ENCODE measurements around the gene SNRPB2.

The SNRPB2 gene

DNA sequence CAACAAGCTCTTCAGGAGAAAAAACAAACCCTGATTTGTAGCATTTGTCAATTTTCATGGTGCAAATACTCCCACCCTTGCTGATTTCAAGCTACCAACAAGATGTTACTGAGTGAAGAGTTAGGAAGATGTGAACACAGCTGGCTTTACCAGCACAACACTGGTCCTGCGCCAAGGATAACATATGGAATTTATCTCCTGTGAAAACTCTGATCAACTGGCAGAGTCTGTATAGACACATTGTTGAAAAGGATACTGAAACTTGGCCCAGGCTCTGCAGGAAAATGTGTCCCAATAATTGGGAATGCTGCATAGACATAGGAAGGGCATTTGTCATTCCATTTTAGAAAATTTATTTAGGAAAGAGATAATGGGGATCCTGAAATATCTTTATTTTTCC lies 47.3 kb downstream of the SNRPB2 start:
- no peak overlapping the region for H3K4me3 ChIP-seq (ENCODE audit: low read length)
- DNase-seq (ENCODE audit: low read depth, low spot score): no peak

DNA sequence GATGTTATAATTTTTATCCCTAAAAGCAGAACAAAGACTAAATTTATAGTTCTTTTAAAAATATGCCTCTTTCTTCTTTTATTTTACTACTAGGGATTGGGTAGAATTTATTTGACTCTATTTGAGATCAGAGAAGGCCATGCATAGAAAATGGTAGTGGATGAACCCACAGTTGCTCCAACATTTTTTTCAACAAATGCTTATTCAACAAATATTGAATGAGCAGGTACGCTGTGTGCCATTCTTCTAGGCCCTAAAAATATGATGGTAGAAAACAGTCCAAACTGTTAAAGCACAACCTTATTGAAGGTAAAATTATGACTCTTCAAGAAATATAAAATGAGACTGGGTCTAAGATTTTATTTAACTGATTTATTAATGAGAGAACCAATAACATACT lies 48.3 kb downstream of the SNRPB2 start:
- no peak overlapping the region for H3K4me3 ChIP-seq (ENCODE audit: low read length)
- DNase-seq (ENCODE audit: low read depth, low spot score): no peak

DNA sequence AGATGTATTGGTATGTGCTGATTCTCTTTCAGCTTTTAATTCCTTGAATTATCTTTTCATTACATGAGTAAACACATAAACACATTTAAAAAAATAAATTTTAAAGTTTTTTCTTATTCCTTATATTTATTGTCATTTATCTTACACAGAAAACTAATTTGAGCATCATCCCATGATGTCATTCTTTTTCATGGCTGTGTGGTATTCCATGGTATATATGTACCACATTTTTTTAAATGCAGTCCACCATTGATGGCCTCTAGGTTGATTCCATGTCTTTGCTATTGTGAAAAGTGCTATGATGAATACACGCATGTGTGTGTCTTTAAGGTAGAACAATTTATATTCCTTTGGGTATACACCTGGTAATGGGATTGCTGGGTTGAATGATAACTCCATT lies 51.7 kb downstream of the SNRPB2 start:
- no peak for DNase-seq (ENCODE audit: low read depth, low spot score)
- no peak overlapping the region for H3K4me3 ChIP-seq (ENCODE audit: low read length)

DNA sequence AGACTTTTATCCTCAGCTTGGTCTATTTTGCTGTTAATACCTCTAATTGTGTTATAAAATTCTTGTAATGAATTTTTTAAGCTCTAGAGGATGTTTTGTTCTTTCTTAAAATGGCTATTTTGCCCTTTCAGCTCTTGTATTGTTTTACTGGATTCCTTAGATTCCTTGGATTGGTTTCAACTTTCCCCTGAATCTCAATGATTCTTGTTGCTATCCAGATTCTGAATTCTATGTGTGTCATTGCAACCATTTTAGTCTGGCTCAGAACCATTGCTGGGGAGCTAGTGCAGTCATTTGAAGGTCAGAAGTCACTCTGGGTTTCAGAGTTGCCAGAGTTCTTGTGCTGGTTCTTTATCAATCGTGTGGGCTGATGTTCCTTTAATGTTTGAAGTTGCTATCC lies 55.4 kb downstream of the SNRPB2 start:
- no peak overlapping the region for H3K4me3 ChIP-seq (ENCODE audit: low read length)
- no peak for DNase-seq (ENCODE audit: low read depth, low spot score)
